ENCODE results near the gene SUPT6H.
A peak's percentile ranks its signal among the peaks of the same experiment; 100 is the strongest.
"Not testable (repeated sequence)": the region's sequence is repeated elsewhere in the genome, so short reads cannot be mapped to it uniquely, and the experiment has no call there.

SUPT6H gene

GRCh38 chr17:28722417-28723158, 60.6 kb downstream of the SUPT6H start:
- DNase-seq, result no peak

GRCh38 chr17:28723159-28723835, 61.3 kb downstream of the SUPT6H start:
- DNase-seq, result no peak

GRCh38 chr17:28723836-28724499, 62.0 kb downstream of the SUPT6H start:
- not testable (repeated sequence) for DNase-seq

GRCh38 chr17:28724500-28725165, 62.6 kb downstream of the SUPT6H start:
- DNase-seq, result no peak

- DNase-seq, result peak; percentile 22
Observed at GRCh38 chr17:28725166-28725659, 63.2 kb downstream of the SUPT6H start.

GRCh38 chr17:28725660-28726225, 63.7 kb downstream of the SUPT6H start:
- DNase-seq, result peak; percentile 82

- peak; percentile 73 for DNase-seq
Observed at GRCh38 chr17:28726226-28726626, 64.2 kb downstream of the SUPT6H start, which contains the start of gene TLCD1. TLCD1 (minus strand) TSS chr17:28726233; CDS start chr17:28726097, 136 bp downstream.

- DNase-seq, result peak; percentile 94
Observed at GRCh38 chr17:28726627-28727491, 64.9 kb downstream of the SUPT6H start.

GRCh38 chr17:28728364-28729200, 66.6 kb downstream of the SUPT6H start, which contains the start of gene NEK8:
NEK8 (plus strand) TSS chr17:28728788; CDS start chr17:28728814, 26 bp downstream.
- peak; percentile 90 for DNase-seq

GRCh38 chr17:28729950-28730330, 67.9 kb downstream of the SUPT6H start:
- no peak for DNase-seq

- no peak for DNase-seq
Observed at GRCh38 chr17:28733346-28733745, 71.3 kb downstream of the SUPT6H start.

- no peak for DNase-seq
Observed at GRCh38 chr17:28734712-28735241, 72.8 kb downstream of the SUPT6H start.

GRCh38 chr17:28735242-28735722, 73.3 kb downstream of the SUPT6H start:
- DNase-seq, result no peak

- DNase-seq, result not testable (repeated sequence)
Observed at GRCh38 chr17:28735913-28736769, 74.1 kb downstream of the SUPT6H start.

GRCh38 chr17:28737316-28737715, 75.3 kb downstream of the SUPT6H start:
- DNase-seq, result no peak

- DNase-seq, result no peak
Observed at GRCh38 chr17:28737770-28738679, 76.0 kb downstream of the SUPT6H start.

- no peak for DNase-seq
Observed at GRCh38 chr17:28738680-28739384, 76.8 kb downstream of the SUPT6H start.
